K562 (cell line): ENCODE measurements around the gene DENND1A. TPM values are rescaled to one million over a fixed set of nuclear protein-coding genes. Genes with fewer than 3 reads are reported as not detected.

Experiments used
- ATAC-seq: fragments of 200-7000 bp; cut with Tn5 transposase; 3 replicates; pipeline ENCODE4 v1.9.1; 2020; ENCODE audit warnings: moderate library complexity
- BruUV-seq: library from RNA; stranded (reverse); fragments of 400-500 nt; replicated peaks from 2 replicates; lab custom pipeline; 2021; lab: Mats Ljungman, UMichigan
- CTCF ChIA-PET: fragments of 300-600 bp; formaldehyde crosslinking; extraction: SDS; loops from one replicate; lab custom pipeline; 2021; ENCODE audit warnings: low intra/inter-chr PET ratio; lab: Yijun Ruan, JAX
- POLR2A ChIA-PET: fragments of 300-600, 350-650 bp; sonication (Branson Sonifier 250); formaldehyde crosslinking; extraction: SDS; loops from one replicate; lab custom pipeline; 2021; ENCODE audit warnings: antibody characterized with exemption, inconsistent platforms; lab: Yijun Ruan, JAX
- DNase-seq, 4 experiments: peaks; one replicate each; pipeline versions ENCODE4 v3.0.0 to v3.0.0-alpha.2; 2011 to 2018; ENCODE audit warnings: low spot score in 3 of 4, mixed read lengths in 3 of 4; ENCODE audit errors: extremely low read depth in 1 of 4
- FAIRE-seq: peaks from 2 replicates; lab custom pipeline; 2011; peaks lifted over from hg19 to GRCh38; lab: Jason Lieb, UNC
- H2AFZ ChIP-seq: 2 replicates; pipeline ENCODE4 v1.6.0; 2011; ENCODE audit warnings: low read depth, low read length, control low read depth, inconsistent platforms
- H3K27ac ChIP-seq: fragments of 200-600 bp; 3 replicates; pipeline ENCODE4 v1.8.0; 2011; ENCODE audit warnings: low read depth, mild to moderate bottlenecking, control low read depth, inconsistent platforms, low read length, moderate library complexity, mixed read lengths; ENCODE audit errors: extremely low read depth
- H3K27me3 ChIP-seq, 2 experiments: fragments of 300-600 bp in 1 of 2; 2 replicates in 1 of 2; 3 replicates in 1 of 2; pipeline versions ENCODE4 v1.6.0 to v1.8.0; 2011; ENCODE audit warnings: inconsistent platforms in 2 of 2, low read length in 2 of 2, mild to moderate bottlenecking in 1 of 2, mixed read lengths in 1 of 2, moderate library complexity in 1 of 2; ENCODE audit not compliant: control insufficient read depth in 2 of 2, insufficient read depth in 2 of 2
- H3K36me3 ChIP-seq: fragments of 300-600 bp; 3 replicates; pipeline ENCODE4 v1.8.0; 2011; ENCODE audit warnings: mild to moderate bottlenecking, low read length, inconsistent platforms; ENCODE audit not compliant: control insufficient read depth, insufficient read depth
- H3K4me1 ChIP-seq, 2 experiments: fragments of 200-600 bp in 1 of 2; replicated peaks in 1 of 2; 2 replicates in 1 of 2; 3 replicates in 1 of 2; pipeline versions ENCODE4 v1.5.1 to v1.8.0; 2011; ENCODE audit warnings: inconsistent platforms in 2 of 2, low read length in 2 of 2, mild to moderate bottlenecking in 1 of 2, mixed read lengths in 1 of 2, moderate library complexity in 1 of 2; ENCODE audit not compliant: control insufficient read depth in 2 of 2, insufficient read depth in 2 of 2
- H3K4me2 ChIP-seq: 2 replicates; pipeline ENCODE4 v1.6.1; 2011; ENCODE audit warnings: low read length, control low read depth, inconsistent platforms, mixed read lengths; ENCODE audit not compliant: insufficient read depth
- H3K4me3 ChIP-seq: fragments of 200-600 bp; sonication (generic), shearing (Covaris generic); 2 replicates; pipeline ENCODE4 v1.5.1; 2016; ENCODE audit warnings: control low read depth, inconsistent platforms
- H3K79me2 ChIP-seq: fragments of 200-600 bp; 3 replicates; pipeline ENCODE4 v1.8.0; 2011; ENCODE audit warnings: low read length, inconsistent platforms; ENCODE audit not compliant: control insufficient read depth, insufficient read depth
- H3K9ac ChIP-seq, 2 experiments: 2 replicates each; pipeline versions ENCODE4 v1.6.0 to v1.6.1; 2011; ENCODE audit warnings: low read depth in 2 of 2, low read length in 2 of 2, control low read depth in 1 of 2, inconsistent platforms in 1 of 2, mild to moderate bottlenecking in 1 of 2, mixed read lengths in 1 of 2; ENCODE audit not compliant: insufficient read depth in 1 of 2
- H3K9me1 ChIP-seq: one replicate; pipeline ENCODE4 v1.6.0; 2011; ENCODE audit warnings: inconsistent platforms, mild to moderate bottlenecking, low read length, moderate library complexity; ENCODE audit not compliant: control insufficient read depth, insufficient read depth
- H3K9me3 ChIP-seq: replicated peaks from 2 replicates; pipeline ENCODE4 v1.5.1; 2011; ENCODE audit warnings: low read depth, low read length, inconsistent platforms; ENCODE audit not compliant: control insufficient read depth, insufficient read depth
- H4K20me1 ChIP-seq: replicated peaks from 2 replicates; pipeline ENCODE4 v1.6.1; 2011; ENCODE audit warnings: low read length, inconsistent platforms, mixed read lengths; ENCODE audit not compliant: control insufficient read depth, insufficient read depth
- MTA2 ChIP-seq: fragments of 450-650 bp; IDR thresholded peaks from 2 replicates; pipeline ENCODE4 v1.6.1; 2016; ENCODE audit warnings: low read depth
- STAT5B ChIP-seq: fragments of 250-450 bp; sonication (Bioruptor Pico); IDR thresholded peaks from 2 replicates; pipeline ENCODE4 v1.8.0; 2021; ENCODE audit warnings: mild to moderate bottlenecking, inconsistent platforms
- SUPT5H ChIP-seq: fragments of 450-650 bp; IDR thresholded peaks from 2 replicates; pipeline ENCODE4 v1.6.1; 2016
- ZNF586 ChIP-seq: fragments of 450-650 bp; formaldehyde crosslinking; conservative IDR thresholded peaks from 2 replicates; pipeline ENCODE4 v1.4.0; 2020; ENCODE audit warnings: mild to moderate bottlenecking, moderate library complexity
- WGBS: fragments of 100-300 bp; shearing (Covaris generic); methylation state at CpG from one replicate; pipeline ENCODE4 v1.1.6; 2016; ENCODE audit warnings: low coverage, mixed read lengths; ENCODE audit not compliant: insufficient coverage; ENCODE audit errors: missing lambda C conversion rate; 5-methylcytosine and 5-hydroxymethylcytosine counted together
- in situ Hi-C: fragments of 300-500 bp; cut with MboI; formaldehyde crosslinking; loops from 4 replicates; pipeline ENCODE4 v1.15.0; 2018; ENCODE audit warnings: inconsistent platforms, mixed read lengths
- intact Hi-C: fragments of 100-400 bp; cut with micrococcal nuclease; formaldehyde crosslinking; loops from 2 replicates; pipeline ENCODE4 v1.14.2; 2022
- polyA plus RNA-seq, 8 experiments: library from polyadenylated mRNA; depleted of rRNA in 4 of 8; stranded (reverse) in 5 of 8; unstranded in 3 of 8; fragments of >200 nt; fragmentation: Nextera tagmentation in 2 of 8; fragmentation: Illumina TruSeq in 1 of 8; extraction: Ambion mirVana in 2 of 8; extraction: Trizol in 1 of 8; gene quantifications; 2 replicates each; pipeline versions ENCODE4 v1.2.1 to v1.2.3, GENCODE V29; 2011 to 2014; ENCODE audit warnings: inconsistent platforms in 1 of 8, missing spikeins in 1 of 8
- total RNA-seq, 7 experiments: library from RNA; depleted of rRNA in 6 of 7; stranded (reverse); fragments of >200 nt in 6 of 7; fragmentation: Illumina TruSeq in 2 of 7; extraction: Trizol in 2 of 7; gene quantifications; 2 replicates each; pipeline versions ENCODE4 v1.2.1 to v1.2.3, GENCODE V29; 2011 to 2021; ENCODE audit warnings: low replicate concordance in 1 of 7
- TF ChIP-seq, protein P1 (sequence below): fragments of 250-450 bp; sonication (Bioruptor Pico); IDR thresholded peaks from 2 replicates; pipeline ENCODE4 v1.4.0; 2020; ENCODE audit warnings: mild to moderate bottlenecking

The DENND1A gene
- total and polyA plus RNA-seq, 9 of the 15 experiments (the other 6 are each of a cell fraction or from before 2014, with no cell fraction given): 7.6 to 29.5 (median 15.7) TPM

DNA sequence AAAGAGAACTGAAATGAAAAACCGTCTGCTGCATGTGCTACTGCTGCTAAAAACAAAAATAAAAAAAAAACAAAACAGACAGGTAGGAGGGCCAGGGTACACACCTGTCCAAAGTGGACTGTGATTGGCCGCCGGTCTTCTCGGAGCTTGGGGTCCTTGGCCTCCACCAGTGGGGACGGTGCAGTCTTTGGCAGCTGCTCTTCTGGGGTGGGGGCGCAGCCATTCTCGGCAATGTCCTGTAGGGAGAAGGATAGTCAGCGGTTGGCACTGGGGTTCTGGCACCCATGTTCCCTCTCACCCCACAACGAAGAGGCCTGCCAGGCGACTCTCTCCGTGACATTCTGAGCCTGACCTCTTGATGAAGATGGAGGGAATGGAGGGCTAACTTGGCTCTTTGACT lies 489.7 kb downstream of the DENND1A start:
- no peak for TF ChIP-seq STAT5B (CRISPR knock-in tag)
- TF ChIP-seq, protein P1, sequence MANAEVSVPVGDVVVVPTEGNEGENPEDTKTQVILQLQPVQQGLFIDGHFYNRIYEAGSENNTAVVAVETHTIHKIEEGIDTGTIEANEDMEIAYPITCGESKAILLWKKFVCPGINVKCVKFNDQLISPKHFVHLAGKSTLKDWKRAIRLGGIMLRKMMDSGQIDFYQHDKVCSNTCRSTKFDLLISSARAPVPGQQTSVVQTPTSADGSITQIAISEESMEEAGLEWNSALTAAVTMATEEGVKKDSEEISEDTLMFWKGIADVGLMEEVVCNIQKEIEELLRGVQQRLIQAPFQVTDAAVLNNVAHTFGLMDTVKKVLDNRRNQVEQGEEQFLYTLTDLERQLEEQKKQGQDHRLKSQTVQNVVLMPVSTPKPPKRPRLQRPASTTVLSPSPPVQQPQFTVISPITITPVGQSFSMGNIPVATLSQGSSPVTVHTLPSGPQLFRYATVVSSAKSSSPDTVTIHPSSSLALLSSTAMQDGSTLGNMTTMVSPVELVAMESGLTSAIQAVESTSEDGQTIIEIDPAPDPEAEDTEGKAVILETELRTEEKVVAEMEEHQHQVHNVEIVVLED (CRISPR knock-in tag): no peak
- no peak for TF ChIP-seq MTA2
- TF ChIP-seq ZNF586 (CRISPR knock-in tag): no peak
- TF ChIP-seq SUPT5H: no peak
- FAIRE-seq (no peak), DNase-seq (no peak), ATAC-seq (no peak)
- H3K4me3 ChIP-seq: no peak overlapping the region
- 83% methylated on average over 10 of the region's 11 CpGs for WGBS
- no peaks in the 10 kb centered on the region for H3K36me3 ChIP-seq
- H2AFZ ChIP-seq: no peak overlapping the region
- H3K79me2 ChIP-seq: no peaks in the 10 kb centered on the region
- H3K9me3 ChIP-seq: no peaks in the 10 kb centered on the region
- no peak overlapping the region for H3K9ac ChIP-seq
- H3K4me1 ChIP-seq: peaks cover 0 to 6% of the 10 kb centered on the region in 2 experiments; a peak in 4 of 5 replicates
- intact Hi-C loops (no loop called here), in situ Hi-C loops (no loop called here)
- H3K27ac ChIP-seq: no peak overlapping the region
- BruUV-seq: no TSS peak
- H3K4me2 ChIP-seq: no peak overlapping the region
- no peaks in the 10 kb centered on the region for H3K9me1 ChIP-seq
- POLR2A ChIA-PET: interaction anchor here (0.6 kb wide), 1 partner anchor 18 kb away, joined by 4 read pairs; no protein-coding TSS in a partner anchor
- H4K20me1 ChIP-seq: peaks cover 2% of the 10 kb centered on the region
- CTCF ChIA-PET: no interaction called here
- no peaks in the 10 kb centered on the region for H3K27me3 ChIP-seq
